BLaER1 (cell line): ENCODE measurements around the gene VTCN1.
"Not testable (repeated sequence)": the region's sequence is repeated elsewhere in the genome, so short reads cannot be mapped to it uniquely, and the experiment has no call there.

Experiments
- H3K27ac ChIP-seq: shearing (Covaris generic); formaldehyde crosslinking; 2 replicates; pipeline ENCODE4 v1.8.1; 2022
- H3K27me3 ChIP-seq: shearing (Covaris generic); formaldehyde crosslinking; 2 replicates; pipeline ENCODE4 v1.8.1; 2022
- H3K36me3 ChIP-seq: shearing (Covaris generic); formaldehyde crosslinking; 2 replicates; pipeline ENCODE4 v1.8.1; 2022
- H3K4me1 ChIP-seq: shearing (Covaris generic); formaldehyde crosslinking; 2 replicates; pipeline ENCODE4 v1.8.1; 2022
- H3K4me2 ChIP-seq: shearing (Covaris generic); formaldehyde crosslinking; 2 replicates; pipeline ENCODE4 v1.8.1; 2022
- H3K4me3 ChIP-seq: shearing (Covaris generic); formaldehyde crosslinking; 2 replicates; pipeline ENCODE4 v1.8.1; 2022
- H3K9ac ChIP-seq: shearing (Covaris generic); formaldehyde crosslinking; 2 replicates; pipeline ENCODE4 v1.8.1; 2022
- H3K9me3 ChIP-seq: shearing (Covaris generic); formaldehyde crosslinking; 2 replicates; pipeline ENCODE4 v1.8.1; 2022
- H4K20me1 ChIP-seq: shearing (Covaris generic); formaldehyde crosslinking; 2 replicates; pipeline ENCODE4 v1.8.1; 2022
- Cebpa-rat ChIP-seq: shearing (Covaris generic); IDR thresholded peaks from 2 replicates; pipeline ENCODE4 v1.8.1; 2022

VTCN1 gene

DNA sequence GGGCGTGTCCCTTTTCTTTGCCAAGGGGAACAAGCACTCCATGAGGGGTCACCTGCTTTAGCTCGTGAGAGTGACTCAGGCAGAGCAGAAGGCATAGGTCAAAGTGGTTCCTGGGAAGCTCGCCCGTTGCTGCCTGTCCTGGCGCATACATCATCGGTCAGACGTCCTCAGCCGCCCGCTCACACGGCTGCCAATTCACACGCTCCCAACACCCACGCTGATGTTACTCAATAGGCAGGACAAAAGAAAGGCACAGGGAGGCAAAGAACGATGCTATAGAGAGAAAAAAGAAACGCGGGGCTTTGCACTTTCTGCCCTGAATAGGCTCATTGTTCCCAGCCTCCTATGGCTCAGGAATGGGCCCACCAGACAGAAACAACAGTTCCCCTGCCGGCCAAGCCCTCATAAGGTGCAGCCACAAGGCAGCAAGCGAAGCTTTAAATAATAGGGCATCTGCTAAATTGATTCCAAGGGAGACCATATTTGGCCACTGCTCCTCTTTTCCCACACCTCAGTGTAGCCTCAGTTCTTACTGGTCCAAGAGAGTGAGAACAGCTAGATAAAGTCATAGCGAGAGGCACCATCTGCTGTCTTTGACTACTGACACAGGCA lies 38.7 kb downstream of the VTCN1 start:
- Histone ChIP-seq H3K4me1 (no peaks in the 10 kb centered on the region), H4K20me1 (no peaks in the 10 kb centered on the region), H3K36me3 (no peaks in the 10 kb centered on the region), H3K9ac (no peak overlapping the region), H3K4me2 (no peak overlapping the region), H3K4me3 (no peak overlapping the region), H3K27ac (no peak overlapping the region), H3K27me3 (no peaks in the 10 kb centered on the region), H3K9me3 (0 out of 2 replicates have a peak, but pooled peaks cover 6% of the 10 kb centered on the region)
- TF ChIP-seq Cebpa-rat = no peak

DNA sequence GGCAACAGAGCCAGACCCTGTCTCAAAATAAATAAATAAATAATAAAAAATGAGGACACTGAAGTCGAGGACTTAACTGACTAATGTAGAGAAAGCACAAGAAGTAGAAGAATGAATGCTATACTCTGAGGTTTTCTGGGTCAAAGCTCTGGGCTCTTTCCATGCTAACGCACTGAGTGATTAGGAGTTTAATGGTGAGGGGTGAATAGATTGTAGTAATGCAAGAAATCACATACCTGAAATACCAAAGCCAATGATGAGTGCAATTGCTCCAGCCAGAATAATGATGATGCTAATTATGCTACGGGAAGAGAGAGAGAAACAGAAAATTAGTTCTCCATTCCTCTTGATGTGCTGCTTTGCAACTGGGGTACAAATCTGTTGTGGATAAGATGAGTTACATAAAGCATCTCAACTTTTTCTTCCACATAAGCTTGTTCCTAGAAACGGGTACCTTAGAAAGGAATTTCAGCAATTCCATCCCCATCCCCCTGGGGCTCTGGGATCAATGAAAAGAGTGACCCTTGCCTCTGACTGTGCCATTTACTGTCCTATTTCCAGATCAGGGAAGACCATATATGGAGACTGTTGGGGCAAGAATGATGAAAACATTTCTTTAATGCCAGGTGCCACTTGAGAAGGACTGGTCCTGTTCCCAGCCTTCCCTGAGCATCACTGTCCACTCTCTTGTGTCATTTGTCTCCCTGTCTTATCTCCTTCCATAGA lies 40.7 kb downstream of the VTCN1 start:
- no peak overlapping the region for H3K4me3 ChIP-seq
- H3K27me3 ChIP-seq = no peaks in the 10 kb centered on the region
- H3K36me3 ChIP-seq = no peaks in the 10 kb centered on the region
- no peaks in the 10 kb centered on the region for H3K4me1 ChIP-seq
- H3K4me2 ChIP-seq = no peak overlapping the region
- H3K9me3 ChIP-seq = 0 out of 2 replicates have a peak, but pooled peaks cover 6% of the 10 kb centered on the region
- no peak overlapping the region for H3K27ac ChIP-seq
- no peak for TF ChIP-seq Cebpa-rat
- no peaks in the 10 kb centered on the region for H4K20me1 ChIP-seq
- no peak overlapping the region for H3K9ac ChIP-seq

DNA sequence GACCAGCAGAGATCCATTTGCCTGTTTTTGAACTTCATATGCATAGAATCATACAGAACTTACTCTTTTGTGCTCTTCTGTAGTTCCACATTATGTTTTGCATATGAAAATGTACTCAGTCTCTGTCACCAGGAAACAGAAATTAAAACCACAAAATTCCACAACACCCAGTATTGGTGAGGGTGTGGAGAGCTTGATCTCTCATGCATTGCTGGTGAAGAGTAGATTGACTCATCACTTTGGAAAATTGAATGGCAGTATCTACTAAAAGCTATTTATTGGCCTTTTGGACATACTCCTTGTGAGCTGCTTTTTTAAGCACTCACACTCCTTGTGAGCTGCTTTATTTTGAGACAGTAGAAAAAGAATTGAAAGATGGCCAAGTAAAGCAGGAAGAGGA lies 43.3 kb downstream of the VTCN1 start:
- no peaks in the 10 kb centered on the region for H3K27me3 ChIP-seq
- H3K4me3 ChIP-seq = no peak overlapping the region
- H3K4me1 ChIP-seq = no peaks in the 10 kb centered on the region
- no peak for TF ChIP-seq Cebpa-rat
- no peak overlapping the region for H3K4me2 ChIP-seq
- no peaks in the 10 kb centered on the region for H4K20me1 ChIP-seq
- no peaks in the 10 kb centered on the region for H3K36me3 ChIP-seq
- H3K9me3 ChIP-seq = 0 out of 2 replicates have a peak, but pooled peaks cover 6% of the 10 kb centered on the region
- H3K9ac ChIP-seq = no peak overlapping the region
- no peak overlapping the region for H3K27ac ChIP-seq

DNA sequence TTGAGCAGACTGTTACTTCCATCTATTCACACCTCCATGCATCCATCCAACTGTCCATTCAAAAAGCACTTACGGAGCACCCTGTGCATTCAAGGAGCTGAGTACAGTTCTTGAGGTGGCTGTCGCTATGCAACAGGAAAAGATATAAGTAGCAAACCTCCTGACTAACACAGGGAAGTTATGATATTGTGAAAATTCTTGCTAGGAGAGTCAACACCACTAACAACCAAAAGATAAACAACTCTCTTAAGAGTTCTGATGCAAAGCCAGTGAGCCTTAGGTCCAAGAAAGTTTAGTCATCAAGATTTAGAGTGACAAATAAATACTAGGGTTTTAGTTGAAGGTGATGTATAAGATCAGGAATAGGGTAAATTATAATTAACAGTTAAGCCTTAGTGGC lies 44.7 kb downstream of the VTCN1 start:
- Histone ChIP-seq H3K4me2 (no peak overlapping the region), H3K27me3 (no peaks in the 10 kb centered on the region), H3K4me3 (no peak overlapping the region), H4K20me1 (no peaks in the 10 kb centered on the region), H3K27ac (no peak overlapping the region), H3K4me1 (no peaks in the 10 kb centered on the region), H3K9ac (no peak overlapping the region), H3K9me3 (0 out of 2 replicates have a peak, but pooled peaks cover 6% of the 10 kb centered on the region), H3K36me3 (no peaks in the 10 kb centered on the region)
- TF ChIP-seq Cebpa-rat = no peak

DNA sequence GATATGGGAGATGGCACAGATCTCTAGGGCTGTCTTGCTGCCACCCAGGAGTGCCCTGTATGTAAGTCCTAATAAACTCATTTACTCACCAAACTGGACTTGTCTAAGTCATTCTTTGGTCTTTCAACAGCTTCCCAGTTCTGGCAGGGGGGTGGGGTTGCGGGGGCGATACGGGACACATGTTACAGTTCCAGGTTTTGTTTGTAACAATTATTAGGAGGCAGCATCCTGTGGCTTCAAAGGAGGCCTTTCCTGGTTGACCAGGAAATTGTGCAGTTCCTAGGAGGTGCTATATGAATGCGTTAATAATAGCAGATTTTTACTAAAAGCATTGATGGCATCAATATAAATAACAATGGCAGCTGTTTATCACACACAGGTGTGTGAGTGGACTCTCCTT lies 46.5 kb downstream of the VTCN1 start:
- H4K20me1 ChIP-seq = no peaks in the 10 kb centered on the region
- no peaks in the 10 kb centered on the region for H3K27me3 ChIP-seq
- 0 out of 2 replicates have a peak, but pooled peaks cover 6% of the 10 kb centered on the region for H3K9me3 ChIP-seq
- no peak overlapping the region for H3K9ac ChIP-seq
- H3K27ac ChIP-seq = no peak overlapping the region
- no peak for TF ChIP-seq Cebpa-rat
- no peak overlapping the region for H3K4me3 ChIP-seq
- H3K4me2 ChIP-seq = no peak overlapping the region
- H3K4me1 ChIP-seq = no peaks in the 10 kb centered on the region
- H3K36me3 ChIP-seq = no peaks in the 10 kb centered on the region

DNA sequence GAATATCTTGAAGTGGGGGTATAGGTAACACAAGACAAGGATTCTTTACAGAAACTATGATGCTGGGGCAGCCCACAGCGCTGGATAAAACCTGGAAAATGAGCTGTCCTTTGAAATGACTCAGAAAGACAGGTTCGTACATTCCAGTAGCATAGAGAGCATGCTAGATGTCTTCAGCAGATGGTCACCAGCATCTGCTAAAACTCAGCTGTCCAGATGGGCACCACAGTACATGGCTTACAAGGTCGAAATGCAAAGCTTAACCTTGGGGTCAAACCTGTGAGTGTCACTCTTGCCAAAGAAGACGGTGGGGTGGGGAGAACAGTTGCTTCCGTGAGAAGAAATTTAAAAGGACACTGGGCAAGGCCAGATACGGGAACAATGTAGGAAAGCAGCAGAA lies 47.9 kb downstream of the VTCN1 start:
- Histone ChIP-seq H3K27ac (no peak overlapping the region), H3K4me1 (no peaks in the 10 kb centered on the region), H3K4me2 (no peak overlapping the region), H3K36me3 (no peaks in the 10 kb centered on the region), H3K27me3 (no peaks in the 10 kb centered on the region), H3K9ac (no peak overlapping the region), H3K4me3 (no peak overlapping the region), H4K20me1 (no peaks in the 10 kb centered on the region), H3K9me3 (0 out of 2 replicates have a peak, but pooled peaks cover 6% of the 10 kb centered on the region)
- no peak for TF ChIP-seq Cebpa-rat

DNA sequence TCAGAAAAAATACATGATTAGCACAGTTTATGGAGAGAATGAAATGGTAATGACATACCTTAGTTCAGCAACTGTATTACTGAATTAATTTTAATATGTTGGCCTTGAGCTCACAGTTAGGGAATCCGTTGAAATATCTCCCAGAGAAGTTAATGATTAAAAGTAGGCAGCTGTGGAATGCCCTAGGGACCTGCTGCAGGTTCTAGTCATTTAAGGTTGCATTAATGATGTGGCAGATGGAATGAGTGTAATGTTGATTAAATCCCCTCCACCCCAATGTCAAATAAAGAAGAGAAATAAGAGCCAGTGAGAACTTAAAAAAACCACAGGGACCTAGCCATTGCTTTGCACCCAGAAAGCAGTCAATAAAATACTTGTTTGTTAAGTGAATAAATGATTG lies 48.8 kb downstream of the VTCN1 start:
- Histone ChIP-seq H3K4me1 (no peaks in the 10 kb centered on the region), H3K9me3 (no peaks in the 10 kb centered on the region), H4K20me1 (no peaks in the 10 kb centered on the region), H3K4me3 (no peak overlapping the region), H3K9ac (no peak overlapping the region), H3K27me3 (no peaks in the 10 kb centered on the region), H3K27ac (no peak overlapping the region), H3K36me3 (no peaks in the 10 kb centered on the region), H3K4me2 (no peak overlapping the region)
- TF ChIP-seq Cebpa-rat = no peak

DNA sequence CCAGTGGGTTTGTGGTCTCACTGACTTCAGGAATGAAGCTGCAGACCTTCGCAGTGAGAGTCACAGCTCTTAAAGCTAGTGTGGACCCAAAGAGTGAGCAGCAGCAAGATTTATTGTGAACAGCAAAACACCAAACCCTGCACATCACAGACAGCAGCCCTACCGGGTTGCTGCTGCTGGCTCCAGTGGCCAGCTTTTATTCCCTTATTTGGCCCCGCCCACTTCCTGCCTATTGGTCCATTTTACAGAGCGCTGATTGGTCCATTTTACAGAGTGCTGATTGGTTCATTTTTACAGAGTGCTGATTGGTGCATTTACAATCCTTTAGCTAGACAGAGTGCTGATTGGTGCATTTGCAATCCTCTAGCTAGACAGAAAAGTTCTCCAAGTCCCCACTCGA lies 59.4 kb downstream of the VTCN1 start:
- H4K20me1 ChIP-seq, H3K36me3 ChIP-seq, H3K4me1 ChIP-seq: not testable (repeated sequence)

DNA sequence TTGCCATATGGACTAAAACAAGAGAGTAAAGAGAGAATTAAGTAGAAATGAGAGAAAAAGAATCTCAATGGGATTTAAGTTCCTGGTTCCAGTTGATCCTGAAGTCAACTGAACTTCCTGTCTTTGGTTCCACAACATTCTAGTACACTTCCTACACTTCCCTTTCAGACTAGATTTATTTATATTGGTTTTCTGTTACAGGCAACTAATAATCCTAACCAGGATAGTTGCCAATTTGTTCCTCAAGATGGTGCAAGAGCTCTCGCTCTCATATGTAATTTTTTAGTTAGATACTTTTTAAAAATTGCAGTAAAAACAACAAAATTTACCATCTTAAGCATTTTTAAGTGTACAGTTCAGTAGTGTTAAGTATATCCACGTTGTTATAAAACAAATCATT lies 60.4 kb downstream of the VTCN1 start:
- Histone ChIP-seq H4K20me1 (no peaks in the 10 kb centered on the region), H3K4me1 (no peaks in the 10 kb centered on the region), H3K4me3 (no peak overlapping the region), H3K9me3 (peaks cover 7% of the 10 kb centered on the region), H3K9ac (no peak overlapping the region), H3K27ac (no peak overlapping the region), H3K4me2 (no peak overlapping the region), H3K27me3 (no peaks in the 10 kb centered on the region), H3K36me3 (no peaks in the 10 kb centered on the region)
- no peak for TF ChIP-seq Cebpa-rat

More for the DNA sequence above, 59.4 kb downstream of the VTCN1 start:
- not testable (repeated sequence) for H3K4me2 ChIP-seq, H3K4me3 ChIP-seq, H3K9me3 ChIP-seq, H3K27ac ChIP-seq, H3K27me3 ChIP-seq, H3K9ac ChIP-seq

DNA sequence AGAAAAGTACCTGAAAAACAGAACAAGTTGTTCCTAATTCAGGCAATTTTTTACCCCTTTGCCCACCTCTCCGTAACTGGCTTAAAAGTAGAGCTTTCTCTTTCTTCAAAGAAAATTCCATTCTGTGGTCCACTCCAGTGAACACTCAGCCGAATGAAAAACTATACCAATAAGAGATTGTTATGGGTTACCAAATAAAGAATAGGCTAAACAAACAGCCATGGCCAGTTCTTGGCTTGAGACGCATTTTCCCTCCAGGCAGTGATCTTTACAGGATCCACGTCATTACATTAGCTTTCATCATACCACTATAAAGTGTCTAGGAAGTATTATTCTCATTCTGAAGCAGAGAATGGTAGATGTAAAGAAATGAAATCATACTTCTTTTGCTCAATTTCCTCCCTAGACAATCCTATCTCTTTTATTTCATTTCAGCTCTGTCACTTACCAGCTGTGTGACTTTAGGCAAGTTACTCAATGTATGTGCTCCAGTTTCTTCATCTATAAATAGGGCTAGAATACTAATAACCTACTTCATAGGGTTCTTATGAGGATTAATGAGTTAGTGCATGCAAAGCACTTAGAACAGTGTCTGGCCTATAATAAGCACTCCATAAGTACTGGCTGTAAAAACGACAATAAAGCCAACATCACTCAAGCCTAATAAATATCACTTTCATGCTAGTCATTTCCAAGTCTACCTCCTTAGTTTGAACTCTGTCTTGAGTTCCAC lies 62.7 kb downstream of the VTCN1 start:
- H3K4me3 ChIP-seq = no peak overlapping the region
- no peaks in the 10 kb centered on the region for H3K4me1 ChIP-seq
- no peaks in the 10 kb centered on the region for H4K20me1 ChIP-seq
- H3K27me3 ChIP-seq = no peaks in the 10 kb centered on the region
- no peak for TF ChIP-seq Cebpa-rat
- no peak overlapping the region for H3K27ac ChIP-seq
- no peak overlapping the region for H3K4me2 ChIP-seq
- H3K9me3 ChIP-seq = peaks cover 7% of the 10 kb centered on the region
- no peaks in the 10 kb centered on the region for H3K36me3 ChIP-seq
- H3K9ac ChIP-seq = no peak overlapping the region
